Glutamatergic neuron (in vitro differentiated cells): Measurements from ENCODE around the gene MPI. TPM values are rescaled to one million over a fixed set of nuclear protein-coding genes. Genes with fewer than 3 reads are reported as not detected.

Experiments
- DNase-seq: peaks from one replicate; pipeline ENCODE4 v3.0.0; 2022
- H3K27ac Mint-ChIP-seq: one replicate; pipeline ENCODE4 v1.8.0; 2020; ENCODE audit warnings: mild to moderate bottlenecking, mixed read lengths, inconsistent platforms; ENCODE audit not compliant: unreplicated experiment
- H3K27me3 Mint-ChIP-seq: one replicate; pipeline ENCODE4 v1.8.0; 2020; ENCODE audit warnings: mild to moderate bottlenecking, moderate library complexity, mixed read lengths, inconsistent platforms; ENCODE audit not compliant: unreplicated experiment
- H3K36me3 Mint-ChIP-seq: one replicate; pipeline ENCODE4 v1.8.0; 2020; ENCODE audit warnings: mild to moderate bottlenecking, mixed read lengths, inconsistent platforms; ENCODE audit not compliant: unreplicated experiment
- H3K4me1 Mint-ChIP-seq: one replicate; pipeline ENCODE4 v1.8.0; 2020; ENCODE audit warnings: mild to moderate bottlenecking, low read depth, mixed read lengths, inconsistent platforms; ENCODE audit not compliant: unreplicated experiment
- H3K4me3 Mint-ChIP-seq: one replicate; pipeline ENCODE4 v1.8.0; 2020; ENCODE audit warnings: mild to moderate bottlenecking, mixed read lengths, inconsistent platforms; ENCODE audit not compliant: unreplicated experiment
- H3K9me3 Mint-ChIP-seq: one replicate; pipeline ENCODE4 v1.8.0; 2020; ENCODE audit warnings: mild to moderate bottlenecking, moderate library complexity, mixed read lengths, inconsistent platforms; ENCODE audit not compliant: unreplicated experiment
- CTCF ChIP-seq: fragments of 200-600 bp; sonication (generic); IDR thresholded peaks from one replicate; pipeline ENCODE4 v1.5.0; 2021; ENCODE audit not compliant: partially characterized antibody, unreplicated experiment
- total RNA-seq: library from RNA; stranded (reverse); fragmentation: NEBNext Ultra II Directional; extraction: Animal tissue kit (Norgen Biotek cat#: 25700); gene quantifications from one replicate; pipeline ENCODE4 v1.2.1, GENCODE V29; 2021; ENCODE audit not compliant: unreplicated experiment

MPI gene
- total RNA-seq, 1 donor from 2014 or later = 33.1 TPM

- no peaks in the 10 kb centered on the region for H3K36me3 Mint-ChIP-seq
- no peaks in the 10 kb centered on the region for H3K9me3 Mint-ChIP-seq
- H3K4me1 Mint-ChIP-seq = peaks cover 3% of the 10 kb centered on the region
- DNase-seq = no peak
- peaks cover 4% of the 10 kb centered on the region for H3K27me3 Mint-ChIP-seq
- H3K4me3 Mint-ChIP-seq = no peak overlapping the region
- H3K27ac Mint-ChIP-seq = no peak overlapping the region
- TF ChIP-seq CTCF = no peak
These were observed 33.3 kb upstream of the MPI start for GRCh38 chr15:74856537-74856936.

GRCh38 chr15:74857082-74857655 lies 32.7 kb upstream of the MPI start:
- Mint-ChIP-seq H3K27me3 (peaks cover 4% of the 10 kb centered on the region), H3K36me3 (no peaks in the 10 kb centered on the region), H3K4me1 (peaks cover 3% of the 10 kb centered on the region), H3K9me3 (no peaks in the 10 kb centered on the region), H3K4me3 (no peak overlapping the region), H3K27ac (no peak overlapping the region)
- no peak for DNase-seq
- TF ChIP-seq CTCF = no peak

- Mint-ChIP-seq H3K27me3 (peaks cover 4% of the 10 kb centered on the region), H3K4me1 (peaks cover 3% of the 10 kb centered on the region), H3K9me3 (no peaks in the 10 kb centered on the region), H3K36me3 (no peaks in the 10 kb centered on the region), H3K4me3 (no peak overlapping the region), H3K27ac (no peak overlapping the region)
- no peak for TF ChIP-seq CTCF
- DNase-seq = no peak
These were observed 32.0 kb upstream of the MPI start for GRCh38 chr15:74857671-74858368.

GRCh38 chr15:74858369-74858740 lies 31.5 kb upstream of the MPI start:
- DNase-seq = no peak
- no peaks in the 10 kb centered on the region for H3K36me3 Mint-ChIP-seq
- peaks cover 2% of the 10 kb centered on the region for H3K4me1 Mint-ChIP-seq
- no peak overlapping the region for H3K27ac Mint-ChIP-seq
- no peak overlapping the region for H3K4me3 Mint-ChIP-seq
- no peaks in the 10 kb centered on the region for H3K9me3 Mint-ChIP-seq
- no peak for TF ChIP-seq CTCF
- H3K27me3 Mint-ChIP-seq = peaks cover 1% of the 10 kb centered on the region
